ENCODE measurements around the gene IP6K3.

IP6K3 gene

GRCh38 chr6:33758815-33759216 is 12.1 kb upstream of the IP6K3 start:
- DNase-seq = no peak

GRCh38 chr6:33757906-33758305 is 11.2 kb upstream of the IP6K3 start:
- no peak for DNase-seq

GRCh38 chr6:33757113-33757512 is 10.4 kb upstream of the IP6K3 start:
- DNase-seq = no peak

GRCh38 chr6:33756211-33756954 is 9.7 kb upstream of the IP6K3 start:
- DNase-seq = no peak

- no peak for DNase-seq
Measured at GRCh38 chr6:33755070-33755869, 8.6 kb upstream of the IP6K3 start.

GRCh38 chr6:33754222-33754621 is 7.5 kb upstream of the IP6K3 start:
- no peak for DNase-seq

GRCh38 chr6:33752646-33753015 is 5.9 kb upstream of the IP6K3 start:
- DNase-seq = no peak

- no peak for DNase-seq
Measured at GRCh38 chr6:33751771-33752645, 5.3 kb upstream of the IP6K3 start.

- no peak for DNase-seq
Measured at GRCh38 chr6:33750244-33750991, 3.7 kb upstream of the IP6K3 start.

- DNase-seq = no peak
Measured at GRCh38 chr6:33749401-33749800, 2.7 kb upstream of the IP6K3 start.

- no peak for DNase-seq
Measured at GRCh38 chr6:33748841-33749240, 2.1 kb upstream of the IP6K3 start.

- DNase-seq = no peak
Measured at GRCh38 chr6:33747823-33748222, 1.1 kb upstream of the IP6K3 start.

GRCh38 chr6:33746036-33746600 is 587 bp downstream of the IP6K3 start:
- no peak for DNase-seq

GRCh38 chr6:33745548-33745947 is 1.2 kb downstream of the IP6K3 start:
- no peak for DNase-seq

GRCh38 chr6:33744895-33745546 is 1.7 kb downstream of the IP6K3 start:
- DNase-seq = no peak

GRCh38 chr6:33744001-33744848 is 2.5 kb downstream of the IP6K3 start:
- no peak for DNase-seq

GRCh38 chr6:33742837-33743236 is 3.9 kb downstream of the IP6K3 start:
- DNase-seq = no peak

GRCh38 chr6:33742092-33742491 is 4.6 kb downstream of the IP6K3 start:
- DNase-seq = no peak

- DNase-seq = no peak
Measured at GRCh38 chr6:33740794-33741193, 5.9 kb downstream of the IP6K3 start.

GRCh38 chr6:33740204-33740608 is 6.5 kb downstream of the IP6K3 start:
- DNase-seq = no peak

- DNase-seq = no peak
Measured at GRCh38 chr6:33739571-33739970, 7.1 kb downstream of the IP6K3 start.

All from SIG-M5 (cell line).